Neural progenitor cell (in vitro differentiated cells): ENCODE results near the gene DROSHA. TPM values are rescaled to one million over a fixed set of nuclear protein-coding genes. Genes with fewer than 3 reads are reported as not detected.

Source experiments
- DNase-seq: peaks from one replicate; pipeline ENCODE4 v3.0.0-alpha.2; 2016; ENCODE audit warnings: low spot score
- H2AFZ ChIP-seq: fragments of 200-600 bp; sonication (generic); replicated peaks from 2 replicates; pipeline ENCODE4 v1.6.1; 2016; ENCODE audit warnings: antibody characterized with exemption
- H3F3A ChIP-seq: fragments of 200-600 bp; sonication (generic); 2 replicates; pipeline ENCODE4 v1.6.1; 2016; ENCODE audit warnings: antibody characterized with exemption, low read depth
- H3K27ac ChIP-seq: fragments of 200-600 bp; sonication (generic); 2 replicates; pipeline ENCODE4 v1.5.1; 2016; ENCODE audit warnings: mild to moderate bottlenecking
- H3K27me3 ChIP-seq: fragments of 200-600 bp; sonication (generic); 2 replicates; pipeline ENCODE4 v1.6.1; 2016; ENCODE audit warnings: mild to moderate bottlenecking, moderate library complexity
- H3K36me3 ChIP-seq: fragments of 200-600 bp; sonication (generic); 2 replicates; pipeline ENCODE4 v1.5.1; 2016
- H3K4me1 ChIP-seq: fragments of 200-600 bp; sonication (generic); 2 replicates; pipeline ENCODE4 v1.6.1; 2016; ENCODE audit warnings: mixed run types
- H3K4me2 ChIP-seq: fragments of 200-600 bp; sonication (generic); 2 replicates; pipeline ENCODE4 v1.6.1; 2016
- H3K4me3 ChIP-seq: fragments of 200-600 bp; sonication (generic); 2 replicates; pipeline ENCODE4 v1.5.1; 2016
- H3K79me2 ChIP-seq: fragments of 200-600 bp; sonication (generic); 2 replicates; pipeline ENCODE4 v1.6.1; 2016; ENCODE audit warnings: low read depth
- H3K9ac ChIP-seq: fragments of 200-600 bp; sonication (generic); 2 replicates; pipeline ENCODE4 v1.6.1; 2016
- H3K9me3 ChIP-seq: fragments of 200-600 bp; sonication (generic); 2 replicates; pipeline ENCODE4 v1.5.1; 2016; ENCODE audit warnings: low read depth
- H4K20me1 ChIP-seq: fragments of 200-600 bp; sonication (generic); 2 replicates; pipeline ENCODE4 v1.6.1; 2016; ENCODE audit warnings: low read depth
- H3K27ac Mint-ChIP-seq: 3 replicates; pipeline ENCODE4 v1.8.0; 2021; ENCODE audit warnings: mixed read lengths
- H3K27me3 Mint-ChIP-seq: 2 replicates; pipeline ENCODE4 v1.8.0; 2022; ENCODE audit warnings: low read depth, mild to moderate bottlenecking, inconsistent platforms, moderate library complexity, mixed read lengths; ENCODE audit not compliant: insufficient read depth
- H3K36me3 Mint-ChIP-seq: 3 replicates; pipeline ENCODE4 v1.8.0; 2021; ENCODE audit warnings: mixed read lengths
- H3K4me1 Mint-ChIP-seq: 3 replicates; pipeline ENCODE4 v1.8.0; 2021; ENCODE audit warnings: mixed read lengths
- H3K4me3 Mint-ChIP-seq: 3 replicates; pipeline ENCODE4 v1.8.0; 2021; ENCODE audit warnings: mild to moderate bottlenecking, moderate library complexity, mixed read lengths
- H3K9me3 Mint-ChIP-seq: 3 replicates; pipeline ENCODE4 v1.8.0; 2020; ENCODE audit warnings: mixed read lengths
- EZH2 ChIP-seq: fragments of 200-600 bp; sonication (generic); IDR thresholded peaks from 2 replicates; pipeline ENCODE4 v1.6.1; 2017; ENCODE audit warnings: antibody characterized with exemption, mild to moderate bottlenecking, moderate library complexity
- EZH2phosphoT487 ChIP-seq: fragments of 200-600 bp; sonication (generic); IDR thresholded peaks from 2 replicates; pipeline ENCODE4 v1.6.1; 2017; ENCODE audit warnings: antibody characterized with exemption
- total RNA-seq: library from RNA; depleted of rRNA; stranded (reverse); fragments of >200 nt; gene quantifications from 2 replicates; pipeline ENCODE4 v1.2.3, GENCODE V29; 2015; ENCODE audit warnings: low replicate concordance
- TF ChIP-seq, protein P1 (sequence below): fragments of 200-600 bp; sonication (generic); IDR thresholded peaks from 2 replicates; pipeline ENCODE4 v1.5.1; 2017; ENCODE audit warnings: antibody characterized with exemption, mild to moderate bottlenecking

DROSHA gene
- total RNA-seq, 1 donor from 2014 or later = 80.3 TPM

DNA sequence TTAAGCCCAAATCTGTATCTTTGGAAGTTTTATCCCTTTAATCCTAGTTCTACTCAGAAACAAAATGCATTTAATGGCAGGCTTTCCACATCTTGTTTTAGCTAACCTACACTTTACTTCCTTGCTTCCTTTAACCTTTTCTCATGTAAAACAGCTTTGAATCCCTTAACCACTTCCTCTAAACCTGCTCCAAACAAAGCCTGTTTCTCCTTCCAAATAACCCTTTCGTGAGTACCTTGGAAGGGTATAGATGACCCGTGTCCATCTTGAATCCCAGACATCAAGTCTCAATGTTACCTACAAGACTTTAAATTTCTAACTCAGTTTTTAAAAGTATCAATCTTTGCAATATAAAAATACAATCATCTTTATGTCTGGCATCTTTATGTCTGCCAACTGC is 78.4 kb downstream of the DROSHA start:
- DNase-seq = peak; percentile 3
- Mint-ChIP-seq H3K9me3 (peaks cover 23% of the 10 kb centered on the region), H3K27me3 (no peaks in the 10 kb centered on the region), H3K36me3 (peaks cover 50% of the 10 kb centered on the region), H3K4me3 (no peak overlapping the region), H3K27ac (no peak overlapping the region), H3K4me1 (no peaks in the 10 kb centered on the region)
- peak overlapping the region; percentile 28 for H3K4me2 ChIP-seq
- H3F3A ChIP-seq = no peaks in the 10 kb centered on the region
- H3K27me3 ChIP-seq = no peaks in the 10 kb centered on the region
- no peaks in the 10 kb centered on the region for H3K79me2 ChIP-seq
- no peak overlapping the region for H3K4me3 ChIP-seq
- H4K20me1 ChIP-seq = no peaks in the 10 kb centered on the region
- peaks cover 13% of the 10 kb centered on the region for H3K4me1 ChIP-seq
- peaks cover 7% of the 10 kb centered on the region for H3K9me3 ChIP-seq
- no peak for TF ChIP-seq EZH2phosphoT487
- H3K9ac ChIP-seq = no peak overlapping the region
- peak overlapping the region; percentile 5 for H3K27ac ChIP-seq
- no peak overlapping the region for H2AFZ ChIP-seq
- H3K36me3 ChIP-seq = peaks cover 6% of the 10 kb centered on the region

DNA sequence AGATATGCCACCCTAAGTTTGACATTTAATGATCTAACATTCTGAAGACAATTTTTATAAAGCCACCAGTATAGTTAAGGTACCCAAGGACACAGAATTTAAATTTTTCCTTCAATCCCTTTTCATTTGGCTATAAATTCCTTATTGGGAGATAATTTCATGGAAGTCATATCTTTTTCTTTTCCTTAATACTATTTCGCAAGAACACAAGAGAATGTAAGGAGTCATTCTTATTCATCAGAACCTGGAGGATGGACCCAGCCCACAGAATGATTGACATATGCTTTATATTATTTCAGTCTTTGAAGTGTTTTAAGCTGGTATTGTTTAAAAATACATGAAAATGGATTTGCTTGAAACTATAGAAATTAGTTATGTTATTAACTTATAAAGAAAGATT is 79.6 kb downstream of the DROSHA start:
- Histone ChIP-seq H4K20me1 (no peaks in the 10 kb centered on the region), H3K4me1 (peaks cover 13% of the 10 kb centered on the region), H3K4me3 (no peak overlapping the region), H2AFZ (no peak overlapping the region), H3K79me2 (no peaks in the 10 kb centered on the region), H3K4me2 (no peak overlapping the region), H3K9me3 (peaks cover 7% of the 10 kb centered on the region), H3K36me3 (peaks cover 18% of the 10 kb centered on the region), H3K27me3 (no peaks in the 10 kb centered on the region), H3F3A (no peaks in the 10 kb centered on the region), H3K9ac (no peak overlapping the region), H3K27ac (no peak overlapping the region)
- no peak overlapping the region for H3K27ac Mint-ChIP-seq
- DNase-seq = no peak
- H3K4me1 Mint-ChIP-seq = no peaks in the 10 kb centered on the region
- no peak overlapping the region for H3K4me3 Mint-ChIP-seq
- H3K36me3 Mint-ChIP-seq = peaks cover 49% of the 10 kb centered on the region
- H3K9me3 Mint-ChIP-seq = peaks cover 20% of the 10 kb centered on the region
- TF ChIP-seq EZH2phosphoT487 = no peak
- TF ChIP-seq, protein P1, sequence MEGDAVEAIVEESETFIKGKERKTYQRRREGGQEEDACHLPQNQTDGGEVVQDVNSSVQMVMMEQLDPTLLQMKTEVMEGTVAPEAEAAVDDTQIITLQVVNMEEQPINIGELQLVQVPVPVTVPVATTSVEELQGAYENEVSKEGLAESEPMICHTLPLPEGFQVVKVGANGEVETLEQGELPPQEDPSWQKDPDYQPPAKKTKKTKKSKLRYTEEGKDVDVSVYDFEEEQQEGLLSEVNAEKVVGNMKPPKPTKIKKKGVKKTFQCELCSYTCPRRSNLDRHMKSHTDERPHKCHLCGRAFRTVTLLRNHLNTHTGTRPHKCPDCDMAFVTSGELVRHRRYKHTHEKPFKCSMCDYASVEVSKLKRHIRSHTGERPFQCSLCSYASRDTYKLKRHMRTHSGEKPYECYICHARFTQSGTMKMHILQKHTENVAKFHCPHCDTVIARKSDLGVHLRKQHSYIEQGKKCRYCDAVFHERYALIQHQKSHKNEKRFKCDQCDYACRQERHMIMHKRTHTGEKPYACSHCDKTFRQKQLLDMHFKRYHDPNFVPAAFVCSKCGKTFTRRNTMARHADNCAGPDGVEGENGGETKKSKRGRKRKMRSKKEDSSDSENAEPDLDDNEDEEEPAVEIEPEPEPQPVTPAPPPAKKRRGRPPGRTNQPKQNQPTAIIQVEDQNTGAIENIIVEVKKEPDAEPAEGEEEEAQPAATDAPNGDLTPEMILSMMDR = no peak
- no peak for TF ChIP-seq EZH2
- H3K27me3 Mint-ChIP-seq = no peaks in the 10 kb centered on the region

DNA sequence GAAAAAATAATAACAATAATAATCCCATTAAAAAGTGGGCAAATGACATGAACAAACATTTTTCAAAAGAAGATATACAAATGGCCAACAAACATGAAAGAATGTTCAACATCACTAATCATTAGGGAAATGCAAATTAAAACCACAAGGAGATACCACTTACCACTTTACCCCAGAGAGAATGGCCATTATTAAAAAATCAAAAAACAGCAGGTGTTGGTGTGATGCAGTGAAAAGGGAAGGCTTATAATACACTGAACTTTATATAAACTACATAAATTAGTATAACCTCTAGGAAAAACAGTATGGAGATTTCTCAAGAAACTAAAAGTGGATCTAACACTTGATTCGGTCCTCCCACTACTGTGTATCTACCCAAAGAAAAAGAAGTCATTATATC is 81.9 kb downstream of the DROSHA start:
- H3K27ac ChIP-seq = no peak overlapping the region
- H3K4me3 ChIP-seq = no peak overlapping the region
- H4K20me1 ChIP-seq = no peaks in the 10 kb centered on the region
- TF ChIP-seq EZH2 (no peak), EZH2phosphoT487 (no peak)
- TF ChIP-seq, protein P1 = no peak
- H3K36me3 ChIP-seq = peaks cover 13% of the 10 kb centered on the region
- no peaks in the 10 kb centered on the region for H3K79me2 ChIP-seq
- Mint-ChIP-seq H3K4me1 (peaks cover 4% of the 10 kb centered on the region), H3K27me3 (no peaks in the 10 kb centered on the region), H3K4me3 (no peak overlapping the region), H3K27ac (no peak overlapping the region), H3K36me3 (peaks cover 53% of the 10 kb centered on the region), H3K9me3 (peaks cover 6% of the 10 kb centered on the region)
- no peaks in the 10 kb centered on the region for H3K9me3 ChIP-seq
- H3F3A ChIP-seq = peaks cover 13% of the 10 kb centered on the region
- no peak overlapping the region for H3K4me2 ChIP-seq
- H2AFZ ChIP-seq = no peak overlapping the region
- no peak for DNase-seq
- no peaks in the 10 kb centered on the region for H3K27me3 ChIP-seq
- peaks cover 25% of the 10 kb centered on the region for H3K4me1 ChIP-seq
- H3K9ac ChIP-seq = no peak overlapping the region

DNA sequence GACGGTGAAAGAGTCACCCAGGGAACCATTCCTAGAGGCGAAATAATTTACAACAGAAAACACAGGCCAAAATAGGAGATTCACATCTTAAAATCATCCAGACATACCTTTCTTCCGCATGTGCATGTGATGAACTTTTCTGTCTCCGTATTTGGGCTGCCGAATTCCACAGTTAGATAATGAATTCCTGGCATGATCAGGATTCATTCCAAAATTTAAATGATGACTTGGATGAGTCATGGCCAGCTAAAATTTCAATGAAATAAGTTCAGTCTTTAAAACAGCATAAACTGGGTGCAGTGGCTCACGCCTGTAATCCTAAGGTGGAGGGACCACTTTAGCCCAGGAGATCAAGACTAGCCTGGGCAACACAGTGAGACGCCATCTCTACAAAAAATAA is 82.7 kb downstream of the DROSHA start:
- no peaks in the 10 kb centered on the region for H3K27me3 Mint-ChIP-seq
- peaks cover 5% of the 10 kb centered on the region for H3K4me1 Mint-ChIP-seq
- DNase-seq = no peak
- H3K36me3 ChIP-seq = peaks cover 13% of the 10 kb centered on the region
- H3K79me2 ChIP-seq = peaks cover 5% of the 10 kb centered on the region
- H3K27ac ChIP-seq = no peak overlapping the region
- no peak overlapping the region for H3K4me2 ChIP-seq
- no peak overlapping the region for H3K27ac Mint-ChIP-seq
- TF ChIP-seq, protein P1 = no peak
- TF ChIP-seq EZH2 (no peak), EZH2phosphoT487 (no peak)
- no peaks in the 10 kb centered on the region for H4K20me1 ChIP-seq
- H3F3A ChIP-seq = peaks cover 19% of the 10 kb centered on the region
- H3K9ac ChIP-seq = no peak overlapping the region
- no peak overlapping the region for H3K4me3 ChIP-seq
- H3K9me3 Mint-ChIP-seq = peaks cover 4% of the 10 kb centered on the region
- no peak overlapping the region for H2AFZ ChIP-seq
- no peaks in the 10 kb centered on the region for H3K27me3 ChIP-seq
- peaks cover 30% of the 10 kb centered on the region for H3K4me1 ChIP-seq
- H3K36me3 Mint-ChIP-seq = peaks cover 52% of the 10 kb centered on the region
- no peak overlapping the region for H3K4me3 Mint-ChIP-seq
- no peaks in the 10 kb centered on the region for H3K9me3 ChIP-seq
